LNCAP (cell line): ENCODE measurements around the gene CTSZ.

Experiments used
- TF ChIP-seq, protein P1 (sequence below): fragments of 450-650 bp; IDR thresholded peaks from 2 replicates; pipeline ENCODE4 v1.5.1; 2017; ENCODE audit warnings: mild to moderate bottlenecking

The CTSZ gene

DNA sequence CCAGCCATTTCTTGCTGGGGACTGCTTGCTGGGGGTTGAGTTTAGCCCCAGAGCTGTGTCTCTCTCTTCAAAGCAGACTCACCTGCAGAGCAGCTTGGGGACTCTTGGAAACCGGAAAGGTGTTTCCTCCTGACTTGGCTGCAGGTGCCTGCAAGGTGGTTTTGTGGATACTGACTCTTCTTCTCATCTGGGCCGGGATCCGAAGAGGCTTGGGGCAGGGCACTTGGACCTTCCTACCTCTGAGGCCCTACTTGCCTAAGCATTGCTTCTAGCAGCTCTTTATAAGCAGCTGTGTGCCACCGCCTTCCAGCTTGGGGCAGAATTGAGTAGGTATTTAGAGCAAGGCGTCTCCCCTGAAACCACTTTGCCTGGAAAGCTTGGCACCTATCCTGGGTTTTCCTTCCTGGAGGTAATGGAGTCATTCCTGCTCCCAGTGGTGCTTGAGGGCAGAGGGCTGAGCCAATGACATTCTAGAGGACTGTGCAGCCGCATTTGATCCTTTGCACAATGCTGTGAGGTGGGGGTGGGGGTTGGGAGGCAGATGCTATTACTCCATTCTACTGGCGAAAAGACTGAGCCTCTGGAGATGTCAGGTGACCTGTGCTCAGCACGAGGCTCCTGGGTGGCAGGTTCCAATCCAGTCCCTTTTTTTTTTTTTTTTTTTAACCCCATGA lies 3.4 kb upstream of the CTSZ start:
- TF ChIP-seq, protein P1, sequence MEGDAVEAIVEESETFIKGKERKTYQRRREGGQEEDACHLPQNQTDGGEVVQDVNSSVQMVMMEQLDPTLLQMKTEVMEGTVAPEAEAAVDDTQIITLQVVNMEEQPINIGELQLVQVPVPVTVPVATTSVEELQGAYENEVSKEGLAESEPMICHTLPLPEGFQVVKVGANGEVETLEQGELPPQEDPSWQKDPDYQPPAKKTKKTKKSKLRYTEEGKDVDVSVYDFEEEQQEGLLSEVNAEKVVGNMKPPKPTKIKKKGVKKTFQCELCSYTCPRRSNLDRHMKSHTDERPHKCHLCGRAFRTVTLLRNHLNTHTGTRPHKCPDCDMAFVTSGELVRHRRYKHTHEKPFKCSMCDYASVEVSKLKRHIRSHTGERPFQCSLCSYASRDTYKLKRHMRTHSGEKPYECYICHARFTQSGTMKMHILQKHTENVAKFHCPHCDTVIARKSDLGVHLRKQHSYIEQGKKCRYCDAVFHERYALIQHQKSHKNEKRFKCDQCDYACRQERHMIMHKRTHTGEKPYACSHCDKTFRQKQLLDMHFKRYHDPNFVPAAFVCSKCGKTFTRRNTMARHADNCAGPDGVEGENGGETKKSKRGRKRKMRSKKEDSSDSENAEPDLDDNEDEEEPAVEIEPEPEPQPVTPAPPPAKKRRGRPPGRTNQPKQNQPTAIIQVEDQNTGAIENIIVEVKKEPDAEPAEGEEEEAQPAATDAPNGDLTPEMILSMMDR = no peak

DNA sequence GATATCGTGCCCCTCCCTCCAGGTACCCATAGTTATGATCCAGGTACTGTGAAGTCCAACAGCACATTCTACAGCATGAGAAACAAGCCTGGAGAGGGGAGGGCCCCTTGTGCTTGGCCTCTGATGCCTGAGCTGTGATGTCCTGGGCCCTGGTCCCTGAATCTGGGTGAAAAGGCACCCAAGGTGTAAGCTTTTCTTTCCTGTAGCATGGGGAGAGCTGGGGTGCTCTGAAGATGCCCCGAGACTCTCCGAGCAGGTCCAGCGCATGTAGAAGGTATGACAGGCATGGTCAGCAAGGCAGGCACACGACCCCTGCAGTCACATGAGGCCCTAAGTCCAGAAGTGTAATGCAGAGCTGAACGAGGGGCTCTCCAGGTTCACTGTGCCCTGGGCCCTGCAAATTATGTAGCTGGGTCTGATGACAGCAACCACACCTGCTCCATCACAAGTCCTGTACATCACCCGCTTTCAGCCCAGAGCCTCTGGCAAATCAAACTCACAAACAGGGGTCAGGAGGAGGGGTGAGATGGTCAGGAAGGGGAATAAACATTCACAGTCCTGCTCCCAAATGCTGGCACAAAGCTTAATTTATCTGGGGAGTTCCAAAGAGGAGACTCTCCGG lies 1.8 kb upstream of the CTSZ start:
- TF ChIP-seq, protein P1 = no peak

DNA sequence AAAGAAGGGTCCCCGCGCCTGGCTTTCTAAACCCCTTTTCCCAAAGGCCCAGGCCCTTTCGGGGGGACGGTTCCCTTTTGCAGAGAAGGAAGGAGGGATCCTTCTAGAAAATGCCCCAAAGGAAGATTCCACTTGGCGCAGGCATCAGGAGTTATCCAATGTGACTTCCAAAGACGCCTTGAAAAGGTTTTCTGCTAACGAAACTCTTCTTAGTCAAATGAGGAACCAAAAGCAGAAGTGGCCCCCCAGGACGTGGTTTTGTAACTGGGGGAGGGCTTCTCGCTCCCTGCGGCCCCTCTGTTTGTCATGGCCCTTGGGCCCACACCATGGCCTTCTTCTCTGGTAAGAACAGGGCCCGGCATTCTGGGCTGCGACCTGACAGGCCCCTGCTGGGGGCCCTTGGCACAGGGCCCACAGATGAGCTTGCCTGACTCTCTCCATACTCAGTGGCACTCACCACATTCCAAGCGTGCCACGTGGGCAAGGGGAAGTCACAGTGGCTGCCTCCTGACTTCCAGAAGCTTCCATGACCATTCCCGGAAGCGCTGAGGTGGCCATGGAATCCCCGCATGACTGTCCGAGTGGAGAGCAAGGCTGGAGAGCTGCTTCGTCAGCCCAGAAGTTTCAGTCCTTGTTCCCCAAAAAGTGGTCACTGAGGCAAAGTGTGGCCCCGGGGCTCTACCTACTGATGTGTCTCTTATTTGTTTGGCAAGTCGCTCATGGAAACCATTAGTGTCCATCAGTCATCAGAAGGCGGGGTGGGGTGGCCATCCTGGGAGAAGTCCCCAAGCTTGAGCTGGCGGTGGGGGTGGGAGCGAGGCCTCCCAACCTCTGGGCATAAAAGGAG lies 834 bp upstream of the CTSZ start:
- TF ChIP-seq, protein P1 = no peak

DNA sequence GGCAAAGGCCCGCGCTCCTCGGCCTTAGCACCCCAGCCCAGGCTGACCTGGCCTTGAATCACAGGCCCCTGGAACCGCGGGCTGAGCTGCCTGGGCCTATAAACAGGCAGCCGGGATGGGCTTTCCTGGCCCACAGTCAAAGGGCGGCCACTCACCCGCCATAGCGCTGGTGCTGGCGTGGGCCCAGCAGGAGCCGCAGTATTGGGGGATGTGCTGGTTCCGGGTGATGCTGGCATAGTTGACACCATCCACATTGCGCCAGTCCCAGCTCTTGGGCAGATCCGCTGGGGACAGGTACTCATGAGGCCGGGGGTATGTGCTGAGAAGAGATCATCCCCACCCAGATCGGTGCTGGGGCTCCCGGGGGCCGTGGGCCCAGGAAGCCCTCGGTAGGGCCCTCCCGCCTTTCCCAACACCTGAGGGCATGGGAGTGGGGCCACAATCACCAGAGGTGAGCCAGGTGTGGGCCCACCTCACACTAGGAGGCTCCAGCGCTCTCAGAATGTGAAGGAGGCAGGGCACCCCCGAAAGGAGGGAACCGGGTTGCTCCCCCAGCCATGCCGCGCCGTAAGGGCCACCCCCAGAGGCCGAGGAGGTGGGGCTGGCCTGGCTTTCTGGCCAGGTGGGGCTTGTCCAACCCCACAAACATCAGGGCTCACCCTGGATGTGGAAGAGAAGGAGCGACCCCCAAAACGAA lies 739 bp downstream of the CTSZ start:
- TF ChIP-seq, protein P1 = no peak

DNA sequence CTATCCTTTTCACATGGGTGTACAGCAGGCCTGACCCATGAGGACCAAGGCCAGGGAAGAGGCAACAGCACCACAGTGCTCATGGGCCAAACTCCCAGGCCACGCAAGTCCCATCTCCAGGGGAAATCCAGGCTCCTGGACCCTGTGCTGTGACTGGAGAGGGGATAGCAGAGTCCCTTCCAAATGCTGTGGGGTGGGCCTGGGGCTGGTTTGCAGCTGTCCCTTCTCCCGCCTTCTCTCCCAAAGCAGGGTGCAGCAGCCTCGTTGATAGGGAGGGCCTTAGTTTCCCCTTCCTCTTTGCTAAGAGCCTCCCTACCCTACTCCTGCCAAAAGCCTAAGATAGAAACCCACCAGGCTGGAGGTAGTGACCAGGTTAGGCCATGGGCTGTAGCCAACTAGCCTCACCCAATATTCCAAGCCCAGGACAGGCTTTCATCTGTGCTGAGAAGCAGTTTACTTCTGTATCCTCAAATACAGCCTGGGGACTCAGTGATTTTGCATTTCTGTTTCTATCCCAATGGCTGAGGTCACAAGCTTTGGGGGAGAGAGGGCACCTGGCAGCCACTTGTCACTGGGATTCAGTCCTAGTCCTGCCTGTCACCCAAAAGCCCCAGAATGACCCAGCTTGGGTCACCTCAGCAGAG lies 1.4 kb downstream of the CTSZ start:
- TF ChIP-seq, protein P1 = no peak

DNA sequence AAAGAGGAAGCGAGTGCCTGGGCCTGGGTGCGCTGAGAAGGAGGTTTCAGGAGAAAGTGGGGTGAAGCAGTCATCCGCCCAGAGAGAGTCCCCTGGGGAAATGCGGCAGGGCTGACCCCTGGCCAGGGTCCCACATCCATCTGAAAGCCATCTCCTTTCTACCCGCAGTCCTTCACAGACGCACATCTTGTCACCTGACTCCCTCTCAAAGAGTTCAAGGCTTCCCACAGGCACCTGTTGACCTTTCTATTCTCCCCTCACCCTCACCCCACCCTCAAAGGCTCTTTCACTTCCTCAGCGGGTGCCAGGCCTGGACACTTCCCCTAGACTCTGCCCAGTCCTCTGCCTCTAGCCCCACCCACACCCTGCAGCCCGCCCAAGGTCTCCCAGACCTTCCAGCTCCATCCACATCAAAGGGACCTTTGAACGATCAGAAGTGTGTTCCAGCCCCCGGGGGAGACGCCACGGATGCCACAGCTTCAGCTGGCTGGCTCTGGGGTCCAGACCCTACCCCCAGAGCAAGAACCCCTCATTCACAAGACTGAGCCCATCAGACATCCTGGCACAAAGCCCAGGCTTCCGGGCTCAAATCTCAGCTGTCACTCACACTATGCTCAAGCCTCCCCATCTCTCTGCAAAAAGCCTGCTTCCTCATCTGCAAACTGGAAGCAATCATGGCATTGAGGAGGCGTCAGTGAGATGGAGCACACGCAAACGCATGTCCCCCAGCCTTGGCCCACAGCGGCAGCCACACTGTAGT lies 2.1 kb downstream of the CTSZ start:
- TF ChIP-seq, protein P1 = no peak
